Measurements from ENCODE around the gene SLC19A2.
"Not testable (repeated sequence)": the region's sequence is repeated elsewhere in the genome, so short reads cannot be mapped to it uniquely, and the experiment has no call there.

Gene SLC19A2

GRCh38 chr1:169507413-169507812 is 21.7 kb upstream of the SLC19A2 start:
- TF ChIP-seq, protein P1, sequence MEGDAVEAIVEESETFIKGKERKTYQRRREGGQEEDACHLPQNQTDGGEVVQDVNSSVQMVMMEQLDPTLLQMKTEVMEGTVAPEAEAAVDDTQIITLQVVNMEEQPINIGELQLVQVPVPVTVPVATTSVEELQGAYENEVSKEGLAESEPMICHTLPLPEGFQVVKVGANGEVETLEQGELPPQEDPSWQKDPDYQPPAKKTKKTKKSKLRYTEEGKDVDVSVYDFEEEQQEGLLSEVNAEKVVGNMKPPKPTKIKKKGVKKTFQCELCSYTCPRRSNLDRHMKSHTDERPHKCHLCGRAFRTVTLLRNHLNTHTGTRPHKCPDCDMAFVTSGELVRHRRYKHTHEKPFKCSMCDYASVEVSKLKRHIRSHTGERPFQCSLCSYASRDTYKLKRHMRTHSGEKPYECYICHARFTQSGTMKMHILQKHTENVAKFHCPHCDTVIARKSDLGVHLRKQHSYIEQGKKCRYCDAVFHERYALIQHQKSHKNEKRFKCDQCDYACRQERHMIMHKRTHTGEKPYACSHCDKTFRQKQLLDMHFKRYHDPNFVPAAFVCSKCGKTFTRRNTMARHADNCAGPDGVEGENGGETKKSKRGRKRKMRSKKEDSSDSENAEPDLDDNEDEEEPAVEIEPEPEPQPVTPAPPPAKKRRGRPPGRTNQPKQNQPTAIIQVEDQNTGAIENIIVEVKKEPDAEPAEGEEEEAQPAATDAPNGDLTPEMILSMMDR (IDR thresholded peaks at IDR 0.05; ENCODE audit: low read depth, low read length, missing control alignments): no peak
- no peak for DNase-seq
- Histone ChIP-seq H3K4me3 (ENCODE audit: low read depth, low read length) (no peak overlapping the region), H3K27ac (no peak overlapping the region), H3K36me3 (replicated peaks) (no peaks in the 10 kb centered on the region), H3K27me3 (replicated peaks) (no peaks in the 10 kb centered on the region)
- in situ Hi-C loops (cut with HindIII; ENCODE audit: low pct_ligation_motif_present, low sequenced_read_pairs): no loop called here

GRCh38 chr1:169503601-169504000 is 17.9 kb upstream of the SLC19A2 start:
- H3K4me3 ChIP-seq (ENCODE audit: low read depth, low read length); H3K27ac ChIP-seq; H3K27me3 ChIP-seq (replicated peaks); H3K36me3 ChIP-seq (replicated peaks); DNase-seq; in situ Hi-C loops (cut with HindIII; ENCODE audit: low pct_ligation_motif_present, low sequenced_read_pairs): not testable (repeated sequence)

DNA sequence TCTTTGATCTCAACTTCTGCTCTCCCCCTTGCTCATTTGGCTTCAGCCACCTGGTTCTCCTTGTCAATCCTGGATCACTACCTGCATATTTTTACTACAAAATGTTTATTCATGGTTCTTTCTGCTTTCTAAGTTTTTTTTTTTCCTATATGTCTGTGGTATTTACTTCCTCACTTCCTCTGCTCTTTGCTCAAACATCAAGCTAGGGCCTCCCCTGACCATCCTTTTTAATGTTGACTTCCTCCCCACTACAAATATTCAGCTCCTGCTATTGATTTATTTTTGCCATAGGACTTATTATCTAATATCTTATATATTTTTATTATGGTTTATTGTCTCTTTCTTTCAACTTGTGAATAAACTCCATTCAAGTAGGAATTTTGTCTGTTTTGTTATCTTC is 14.1 kb upstream of the SLC19A2 start:
- Histone ChIP-seq H3K27me3 (replicated peaks) (no peaks in the 10 kb centered on the region), H3K27ac (no peak overlapping the region), H3K4me3 (ENCODE audit: low read depth, low read length) (no peak overlapping the region), H3K36me3 (replicated peaks) (no peaks in the 10 kb centered on the region)
- TF ChIP-seq, protein P1 (IDR thresholded peaks at IDR 0.05; ENCODE audit: low read depth, low read length, missing control alignments): no peak
- in situ Hi-C loops (cut with HindIII; ENCODE audit: low pct_ligation_motif_present, low sequenced_read_pairs): no loop called here
- no peak for DNase-seq

- DNase-seq: no peak
- in situ Hi-C loops (cut with HindIII; ENCODE audit: low pct_ligation_motif_present, low sequenced_read_pairs): no loop called here
- no peak overlapping the region for H3K27ac ChIP-seq
Measured at GRCh38 chr1:169497317-169497716, 11.6 kb upstream of the SLC19A2 start.

DNA sequence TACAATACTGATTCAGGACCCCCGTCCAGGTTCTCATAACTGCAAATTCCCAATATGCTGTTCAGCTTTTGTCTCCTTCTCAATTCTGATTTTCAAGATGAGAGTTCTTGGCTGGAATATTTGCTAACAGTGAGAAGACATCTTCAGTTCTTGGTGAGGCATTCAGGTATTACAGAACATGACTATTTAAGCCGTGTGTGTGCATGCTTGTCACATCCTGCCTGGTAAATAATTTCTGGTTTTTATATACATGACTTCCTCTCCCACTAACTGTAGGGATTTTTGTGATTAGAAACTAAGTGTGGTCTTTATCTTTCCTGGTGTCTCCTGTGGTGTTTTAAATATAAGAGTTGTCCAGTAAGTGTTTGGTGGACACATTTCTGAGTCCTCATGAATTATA is 10.2 kb upstream of the SLC19A2 start:
- Histone ChIP-seq H3K27me3 (replicated peaks) (no peaks in the 10 kb centered on the region), H3K36me3 (replicated peaks) (no peaks in the 10 kb centered on the region), H3K27ac (no peak overlapping the region), H3K4me3 (ENCODE audit: low read depth, low read length) (no peak overlapping the region)
- TF ChIP-seq, protein P1 (IDR thresholded peaks at IDR 0.05; ENCODE audit: low read depth, low read length, missing control alignments): no peak
- DNase-seq: no peak
- in situ Hi-C loops (cut with HindIII; ENCODE audit: low pct_ligation_motif_present, low sequenced_read_pairs): no loop called here

More at GRCh38 chr1:169497317-169497716, 11.6 kb upstream of the SLC19A2 start:
- no peaks in the 10 kb centered on the region for H3K27me3 ChIP-seq (replicated peaks)
- no peaks in the 10 kb centered on the region for H3K36me3 ChIP-seq (replicated peaks)
- TF ChIP-seq, protein P1 (IDR thresholded peaks at IDR 0.05; ENCODE audit: low read depth, low read length, missing control alignments): no peak
- no peak overlapping the region for H3K4me3 ChIP-seq (ENCODE audit: low read depth, low read length)

DNA sequence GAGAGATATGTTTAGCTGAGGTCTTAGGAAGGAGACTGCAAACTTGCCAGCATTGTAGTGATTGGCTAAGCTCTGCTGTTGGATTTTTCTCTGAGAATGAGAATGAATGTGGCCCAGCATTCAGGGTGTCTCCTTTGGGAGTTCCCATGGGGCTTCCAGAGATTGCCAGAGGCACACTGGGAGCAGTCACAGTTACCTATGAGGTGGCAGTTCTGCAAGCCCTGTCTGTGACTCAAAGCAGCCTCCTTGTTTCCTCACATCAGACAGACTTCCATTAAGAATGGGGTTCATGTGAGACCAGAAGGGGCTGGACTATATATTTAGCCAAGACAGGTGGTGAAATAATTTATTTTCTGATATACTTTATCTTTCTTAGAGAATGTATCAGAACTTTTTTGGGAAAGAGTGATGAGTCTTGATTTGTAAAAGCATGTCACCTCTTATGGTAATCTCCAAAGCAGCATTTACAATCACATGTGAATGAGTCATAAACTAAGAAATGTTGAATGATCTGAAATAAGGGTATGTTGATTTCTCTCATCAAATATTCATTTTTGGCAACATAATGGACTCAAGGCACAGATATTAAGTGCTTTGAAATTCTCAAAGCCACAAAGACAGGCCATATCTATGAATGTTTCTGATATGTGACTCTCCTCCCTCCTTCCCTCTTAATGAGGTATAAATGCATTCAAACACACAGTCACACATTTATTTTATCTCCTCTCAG is 9.5 kb upstream of the SLC19A2 start:
- Histone ChIP-seq H3K4me3 (ENCODE audit: low read depth, low read length) (no peak overlapping the region), H3K27me3 (replicated peaks) (no peaks in the 10 kb centered on the region), H3K36me3 (replicated peaks) (no peaks in the 10 kb centered on the region), H3K27ac (no peak overlapping the region)
- in situ Hi-C loops (cut with HindIII; ENCODE audit: low pct_ligation_motif_present, low sequenced_read_pairs): no loop called here
- TF ChIP-seq, protein P1 (IDR thresholded peaks at IDR 0.05; ENCODE audit: low read depth, low read length, missing control alignments): no peak
- no peak for DNase-seq

All from brain microvascular endothelial cell (primary cell).